KBM-7 (cell line): ENCODE data around the gene RPN1.
A peak's percentile ranks its signal among the peaks of the same experiment; 100 is the strongest.
"Not testable (repeated sequence)": the region's sequence is repeated elsewhere in the genome, so short reads cannot be mapped to it uniquely, and the experiment has no call there.

ENCODE experiments used
- DNase-seq: peaks from one replicate; pipeline ENCODE4 v3.0.0-alpha.2; 2015
- in situ Hi-C: fragments of 300-500 bp; cut with MboI; formaldehyde crosslinking; loops from 2 replicates; pipeline ENCODE4 v1.14.3; 2020; ENCODE audit warnings: low sequenced_read_pairs, low pct_unique_long_range_greater_than_20kb, mixed read lengths

Gene RPN1

GRCh38 chr3:128650096-128651050 is at the start of gene RPN1:
TSS of gene RPN1 (minus strand) at chr3:128650818. CDS start at chr3:128650800, 18 bp downstream.
- in situ Hi-C loops, result no loop called here
- DNase-seq, result peak; percentile 97

GRCh38 chr3:128698211-128699047 is 47.8 kb upstream of the RPN1 start:
- in situ Hi-C loops, result no loop called here
- DNase-seq, result peak; percentile 56

- no peak for DNase-seq
- in situ Hi-C loops, result no loop called here
Observed at GRCh38 chr3:128697341-128697740, 46.7 kb upstream of the RPN1 start.

GRCh38 chr3:128693696-128694095 is 43.1 kb upstream of the RPN1 start:
- no peak for DNase-seq
- in situ Hi-C loops, result no loop called here

- DNase-seq, result no peak
- in situ Hi-C loops, result no loop called here
Observed at GRCh38 chr3:128689060-128689459, 38.4 kb upstream of the RPN1 start.

DNA sequence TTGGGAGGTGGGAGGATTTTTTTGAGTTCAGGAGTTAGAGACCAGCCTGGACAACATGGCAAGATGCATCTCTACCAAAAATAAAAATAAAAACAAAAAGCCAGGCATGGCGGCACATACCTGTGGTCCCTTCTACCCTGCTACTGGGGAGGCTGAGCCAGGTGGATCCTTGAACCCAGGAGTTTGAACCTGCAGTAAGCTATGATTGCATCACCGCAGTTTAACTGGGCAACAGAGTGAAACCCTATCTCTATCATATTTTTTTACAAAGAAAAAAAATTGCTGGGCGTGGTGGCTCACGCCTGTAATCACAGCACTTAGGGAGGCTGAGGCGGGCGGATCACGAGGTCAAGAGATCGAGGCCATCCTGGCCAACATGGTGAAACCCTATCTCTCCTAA is 35.8 kb upstream of the RPN1 start:
- no peak for DNase-seq
- in situ Hi-C loops, result no loop called here

- in situ Hi-C loops, result no loop called here
- no peak for DNase-seq
Observed at GRCh38 chr3:128684986-128685726, 34.5 kb upstream of the RPN1 start.

DNA sequence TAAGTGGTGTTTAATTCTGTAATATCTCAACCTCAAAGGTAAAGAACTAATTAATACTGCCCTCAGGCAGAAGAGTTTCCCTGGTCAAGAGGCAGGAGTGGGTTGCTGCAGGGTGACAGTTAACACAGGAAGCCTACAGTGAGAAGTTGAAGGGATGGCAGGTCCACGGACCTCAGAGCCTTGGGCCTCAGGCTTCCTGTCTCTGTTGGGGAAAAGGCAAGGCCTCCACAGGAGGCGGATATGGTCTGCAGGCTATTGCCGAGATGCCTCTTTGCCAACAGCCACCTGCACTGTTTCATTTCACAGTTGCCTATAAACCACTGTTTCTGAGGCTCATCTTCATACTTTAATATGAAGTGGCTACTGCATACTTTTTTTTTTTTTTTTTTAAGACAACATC is 33.3 kb upstream of the RPN1 start:
- in situ Hi-C loops, result no loop called here

GRCh38 chr3:128681369-128681829 is 30.8 kb upstream of the RPN1 start:
- in situ Hi-C loops, result no loop called here

More for the DNA sequence above, 33.3 kb upstream of the RPN1 start:
- peak; percentile 73 for DNase-seq

GRCh38 chr3:128680603-128681368 is 30.2 kb upstream of the RPN1 start:
- DNase-seq, result peak; percentile 99
- in situ Hi-C loops, result no loop called here

More at GRCh38 chr3:128681369-128681829, 30.8 kb upstream of the RPN1 start:
- no peak for DNase-seq

DNA sequence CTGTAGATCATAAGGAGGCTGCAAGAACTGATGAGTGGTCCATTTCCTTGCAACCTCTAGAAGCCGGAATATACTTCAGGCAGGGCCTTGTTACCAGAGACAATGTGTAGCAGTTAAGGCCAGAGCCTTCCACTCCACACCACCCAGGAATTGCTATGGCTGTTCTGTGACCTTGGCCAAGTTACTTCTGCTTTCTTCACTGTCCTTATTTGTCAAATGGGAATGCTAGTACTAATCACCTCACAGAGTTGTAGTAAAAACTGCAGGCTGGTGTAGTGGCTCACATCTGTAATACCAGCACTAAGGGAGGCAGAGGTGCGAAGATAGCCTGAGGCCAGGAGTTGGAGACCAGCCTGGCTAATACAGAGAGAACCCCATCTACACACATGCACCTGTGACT is 28.7 kb upstream of the RPN1 start:
- in situ Hi-C loops, result no loop called here
- peak; percentile 32 for DNase-seq

- in situ Hi-C loops, DNase-seq: not testable (repeated sequence)
Observed at GRCh38 chr3:128675802-128676201, 25.2 kb upstream of the RPN1 start.

DNA sequence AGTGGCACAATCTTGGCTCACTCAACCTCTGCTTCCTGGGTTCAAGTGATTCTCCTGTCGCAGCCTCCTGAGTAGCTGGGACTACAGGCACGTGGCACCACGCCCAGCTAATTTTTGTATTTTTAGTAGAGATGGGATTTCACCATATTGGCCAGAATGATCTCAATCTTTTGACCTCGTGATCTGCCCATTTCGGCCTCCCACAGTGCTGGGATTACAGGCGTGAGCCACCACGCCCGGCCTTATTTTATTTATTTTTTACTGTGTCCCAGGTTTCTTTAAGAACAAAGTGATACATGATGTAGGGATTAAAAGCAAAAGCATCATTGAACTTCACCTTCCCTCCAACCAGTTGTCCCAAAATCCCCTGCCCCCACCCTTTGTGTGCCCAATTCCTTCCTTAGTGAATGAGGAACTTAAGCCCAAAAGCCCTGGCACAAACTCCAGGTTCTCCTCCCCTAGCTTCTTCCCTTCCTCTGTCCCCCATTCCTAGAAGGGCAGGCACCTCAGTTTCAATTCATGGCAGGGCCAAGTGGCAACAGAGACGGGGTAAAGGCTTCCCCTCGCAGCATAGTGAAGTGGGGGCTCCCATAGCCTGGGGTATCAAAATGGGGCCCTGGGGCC is 23.7 kb upstream of the RPN1 start:
- in situ Hi-C loops, result no loop called here
- no peak for DNase-seq

DNA sequence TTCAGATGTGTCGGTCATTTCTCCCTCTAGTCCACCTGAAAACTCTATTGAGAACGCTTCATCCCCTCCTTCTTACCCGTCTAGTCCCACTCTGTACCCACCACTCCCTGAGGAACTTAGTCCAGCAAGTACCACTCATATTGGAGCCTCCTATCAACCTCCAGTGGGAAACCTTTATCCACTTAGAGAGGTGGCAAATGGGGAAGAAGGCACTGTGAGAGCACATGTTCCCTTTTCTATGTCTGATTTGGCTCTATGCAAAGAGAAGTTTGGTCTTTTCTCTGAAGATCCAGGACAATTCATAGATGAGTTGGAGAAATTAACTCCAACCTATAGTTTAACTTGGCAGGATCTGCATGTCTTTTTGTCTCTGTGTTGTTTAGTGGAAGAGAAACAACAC is 17.0 kb upstream of the RPN1 start:
- in situ Hi-C loops, result no loop called here
- DNase-seq, result no peak

GRCh38 chr3:128665362-128666021 is 14.9 kb upstream of the RPN1 start:
- in situ Hi-C loops, result no loop called here
- peak; percentile 43 for DNase-seq

DNA sequence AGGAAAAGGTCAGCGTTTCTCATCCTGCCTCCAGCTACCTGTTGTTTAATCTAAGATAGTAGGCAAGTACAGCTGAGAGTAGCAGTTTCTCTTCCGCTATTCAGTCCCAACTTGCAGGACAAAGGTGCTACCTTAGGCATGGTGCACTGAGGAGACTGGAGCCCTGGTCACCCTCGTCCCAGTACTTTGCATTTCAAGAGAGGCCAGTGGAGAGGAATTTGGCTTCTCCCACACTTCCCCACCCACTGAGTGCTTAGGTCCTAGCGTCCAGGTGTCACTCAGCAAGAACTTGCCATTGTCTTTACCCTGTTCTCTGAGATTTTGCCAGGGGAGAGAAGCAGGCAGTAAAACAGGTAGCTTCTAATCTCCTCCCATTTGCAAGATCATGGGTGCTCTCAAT is 12.5 kb upstream of the RPN1 start:
- no peak for DNase-seq
- in situ Hi-C loops, result no loop called here

DNA sequence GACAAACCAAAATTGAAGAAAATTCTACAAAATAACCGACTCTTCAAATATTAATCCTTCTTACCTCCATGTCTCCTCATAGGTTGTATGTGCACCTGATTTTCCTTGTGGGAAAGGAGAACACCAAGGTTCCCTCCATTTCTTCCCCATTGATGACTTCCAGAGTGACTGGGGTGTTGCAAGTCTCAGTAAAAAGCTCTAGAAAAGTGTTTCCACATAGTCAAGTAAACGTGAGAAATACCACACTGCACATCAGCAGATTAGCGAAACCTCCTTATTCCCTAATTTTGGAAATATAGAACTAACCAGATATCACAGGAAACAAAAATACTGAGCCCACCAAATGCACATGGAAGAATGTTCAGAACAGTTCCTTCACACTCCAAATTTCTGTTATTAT is 4.9 kb upstream of the RPN1 start:
- DNase-seq, result no peak
- in situ Hi-C loops, result no loop called here
